OCI-LY7 (cell line): ENCODE measurements around the gene LIMS4. TPM values are rescaled to one million over a fixed set of nuclear protein-coding genes. Genes with fewer than 3 reads are reported as not detected.
"Not testable (repeated sequence)": the region's sequence is repeated elsewhere in the genome, so short reads cannot be mapped to it uniquely, and the experiment has no call there.

ENCODE experiments used
- Bru-seq: library from RNA; stranded (reverse); fragments of 400-500 nt; gene quantifications from one replicate; lab custom pipeline; 2021; lab: Mats Ljungman, UMichigan
- BruChase-seq, 2 experiments: library from RNA; stranded (reverse); fragments of 400-500 nt; gene quantifications; one replicate each; lab custom pipeline; 2021; lab: Mats Ljungman, UMichigan
- BruUV-seq: library from RNA; stranded (reverse); fragments of 400-500 nt; replicated peaks from 2 replicates; lab custom pipeline; 2021; lab: Mats Ljungman, UMichigan
- CTCF ChIA-PET: fragments of 300-600 bp; sonication (Branson Sonifier 250); formaldehyde crosslinking; loops from one replicate; lab custom pipeline; 2022; ENCODE audit warnings: antibody characterized with exemption; ENCODE audit not compliant: unreplicated experiment; lab: Charles Lee
- POLR2A ChIA-PET: fragments of 300-600 bp; sonication (Branson Sonifier 250); formaldehyde crosslinking; loops from one replicate; lab custom pipeline; 2022; ENCODE audit warnings: antibody characterized with exemption; lab: Charles Lee
- DNase-seq: peaks from one replicate; pipeline ENCODE4 v3.0.0-alpha.2; 2015; ENCODE audit warnings: low spot score
- H2AFZ ChIP-seq: fragments of 200-600 bp; sonication (generic), shearing (Covaris generic); 2 replicates; pipeline ENCODE4 v1.6.1; 2014; ENCODE audit warnings: mild to moderate bottlenecking, antibody characterized with exemption, low read length, moderate library complexity
- H3K27ac ChIP-seq: fragments of 200-600 bp; sonication (generic); 2 replicates; pipeline ENCODE4 v1.5.1; 2014; ENCODE audit warnings: mixed run types, low read depth, mild to moderate bottlenecking, moderate library complexity, low read length, inconsistent platforms; ENCODE audit not compliant: poor library complexity, severe bottlenecking
- H3K36me3 ChIP-seq: fragments of 200-600 bp; sonication (generic); 2 replicates; pipeline ENCODE4 v1.6.1; 2014; ENCODE audit warnings: mild to moderate bottlenecking, antibody characterized with exemption, low read length, moderate library complexity, mixed read lengths; ENCODE audit not compliant: insufficient read depth
- H3K4me1 ChIP-seq: fragments of 200-600 bp; sonication (generic); 2 replicates; pipeline ENCODE4 v1.5.1; 2014; ENCODE audit warnings: mild to moderate bottlenecking, low read length; ENCODE audit not compliant: insufficient read depth, poor library complexity, severe bottlenecking
- H3K4me2 ChIP-seq: fragments of 200-600 bp; sonication (generic); 2 replicates; pipeline ENCODE4 v1.6.1; 2014; ENCODE audit warnings: mild to moderate bottlenecking, low read length
- H3K4me3 ChIP-seq: fragments of 200-600 bp; sonication (generic); 2 replicates; pipeline ENCODE4 v1.5.1; 2014; ENCODE audit warnings: mild to moderate bottlenecking, low read depth, low read length; ENCODE audit not compliant: poor library complexity, severe bottlenecking
- H3K79me2 ChIP-seq: fragments of 200-600 bp; sonication (generic); 2 replicates; pipeline ENCODE4 v1.6.1; 2016; ENCODE audit warnings: low read depth, mild to moderate bottlenecking, low read length, moderate library complexity, mixed read lengths; ENCODE audit not compliant: insufficient read depth
- H3K9me2 ChIP-seq: fragments of 200-600 bp; sonication (generic); 2 replicates; pipeline ENCODE4 v1.6.1; 2016; ENCODE audit warnings: mild to moderate bottlenecking, low read length, mixed read lengths; ENCODE audit not compliant: insufficient read depth
- H3K9me3 ChIP-seq: fragments of 200-600 bp; sonication (generic); 2 replicates; pipeline ENCODE4 v1.6.1; 2014; ENCODE audit warnings: mild to moderate bottlenecking, mixed run types, low read length, mixed read lengths
- H4K20me1 ChIP-seq: fragments of 200-600 bp; sonication (generic); 2 replicates; pipeline ENCODE4 v1.6.1; 2014; ENCODE audit warnings: mild to moderate bottlenecking, antibody characterized with exemption, low read length, moderate library complexity, mixed read lengths; ENCODE audit not compliant: insufficient read depth
- intact Hi-C: fragments of 100-400 bp; cut with micrococcal nuclease; formaldehyde crosslinking; loops from one replicate; pipeline ENCODE4 v1.10.0; 2022; ENCODE audit not compliant: unreplicated experiment
- long read RNA-seq: library from polyadenylated mRNA; stranded (forward); transcript quantifications from one replicate; pipeline ENCODE4 v2.0.0, GENCODE V29; 2022
- total RNA-seq, 2 experiments: library from RNA; depleted of rRNA in 1 of 2; stranded (reverse); fragments of >200 nt in 1 of 2; shearing (Covaris generic) in 1 of 2; gene quantifications; 2 replicates each; pipeline ENCODE4 v1.2.3, GENCODE V29; 2014 to 2022

Gene LIMS4, protein sequence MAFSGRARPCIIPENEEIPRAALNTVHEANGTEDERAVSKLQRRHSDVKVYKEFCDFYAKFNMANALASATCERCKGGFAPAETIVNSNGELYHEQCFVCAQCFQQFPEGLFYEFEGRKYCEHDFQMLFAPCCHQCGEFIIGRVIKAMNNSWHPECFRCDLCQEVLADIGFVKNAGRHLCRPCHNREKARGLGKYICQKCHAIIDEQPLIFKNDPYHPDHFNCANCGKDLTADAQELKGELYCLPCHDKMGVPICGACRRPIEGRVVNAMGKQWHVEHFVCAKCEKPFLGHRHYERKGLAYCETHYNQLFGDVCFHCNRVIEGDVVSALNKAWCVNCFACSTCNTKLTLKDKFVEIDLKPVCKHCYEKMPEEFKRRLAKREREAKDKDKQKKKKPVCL
- not detected in 2 replicates for total RNA-seq (2014; rRNA removed; shearing (Covaris generic))
- total RNA-seq (2022): 0.57 and 1.2 TPM in 2 replicates
- Bru-seq, nascent RNA: not detected
- BruChase-seq, experiment 1, labeled RNA remaining after a 6-hour chase: not detected
- not detected for BruChase-seq, experiment 2, labeled RNA remaining after a 2-hour chase
- long read RNA-seq: 0 reads

DNA sequence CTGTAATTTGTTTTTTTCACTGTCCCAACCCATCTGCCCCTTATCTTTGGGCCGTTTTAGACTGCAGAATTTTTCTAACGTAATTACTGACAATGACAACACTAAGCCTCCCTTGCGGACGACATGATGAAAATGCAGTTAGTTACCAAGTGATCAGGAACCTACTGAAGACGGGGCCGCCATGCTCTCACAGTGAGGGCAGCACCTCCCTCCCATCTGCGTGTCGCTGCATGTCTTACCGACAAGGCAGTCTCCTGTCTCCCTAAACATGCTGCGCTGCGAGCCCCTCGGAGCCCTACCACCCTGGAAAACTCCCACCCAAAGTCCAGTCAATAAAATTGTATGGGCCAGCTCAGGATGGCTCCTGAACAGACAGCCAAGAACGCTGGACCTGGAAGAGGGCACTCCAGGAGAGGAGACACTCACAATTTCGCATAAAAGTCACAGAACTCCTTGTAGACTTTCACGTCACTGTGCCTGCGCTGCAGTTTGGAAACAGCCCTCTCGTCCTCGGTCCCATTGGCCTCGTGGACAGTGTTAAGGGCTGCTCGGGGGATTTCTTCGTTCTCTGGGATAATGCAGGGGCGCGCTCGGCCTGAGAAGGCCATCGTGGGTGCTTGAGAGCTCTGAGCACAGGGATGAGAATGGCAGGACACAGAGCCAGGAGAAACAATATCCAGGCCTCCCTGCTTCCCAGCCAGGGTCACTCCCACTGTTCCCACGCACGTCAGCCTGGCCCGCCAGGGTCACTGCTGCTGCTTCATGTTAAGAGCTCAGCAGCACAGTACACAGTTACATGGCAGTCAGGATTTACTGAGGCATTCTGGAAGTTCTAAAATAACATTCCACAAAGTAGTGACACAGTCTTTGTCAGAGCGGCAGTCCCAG is at the start of gene LIMS4:
Gene LIMS4 (minus strand): TSS at position 646 of the 888 bp plus-strand sequence. CDS start 38 bp downstream, at position 608.
- intact Hi-C loops, H3K4me1 ChIP-seq, POLR2A ChIA-PET: not testable (repeated sequence)

DNA sequence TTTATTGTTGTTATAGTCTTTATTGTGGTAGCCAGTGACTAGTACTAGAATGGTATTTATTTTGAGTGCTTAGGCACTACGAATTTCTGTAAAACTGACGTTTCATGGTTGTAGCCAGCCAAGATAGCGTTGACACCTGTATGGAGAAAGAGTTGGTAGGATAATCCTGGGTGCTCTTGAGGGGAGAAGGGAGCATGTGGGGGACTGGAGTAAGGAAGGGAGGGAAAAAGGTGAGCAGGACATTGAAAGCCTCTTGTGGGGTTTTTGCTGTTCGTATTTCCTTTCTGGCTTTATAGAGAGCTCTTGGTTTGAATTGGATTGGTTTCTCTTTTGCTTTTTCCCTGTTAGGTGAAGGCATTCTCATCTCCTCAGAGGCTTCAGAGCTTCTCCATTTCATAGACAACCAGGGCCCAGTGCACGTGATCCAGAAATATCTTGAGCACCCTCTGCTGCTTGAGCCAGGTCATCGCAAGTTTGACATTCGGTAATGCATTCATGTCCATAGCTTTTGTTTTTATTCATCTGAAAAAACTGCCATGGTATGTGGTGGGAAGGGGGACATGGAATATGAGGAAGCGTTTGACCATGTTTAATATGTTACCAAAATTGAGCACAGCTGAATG is 27.2 kb upstream of the LIMS4 start:
- H3K79me2 ChIP-seq, H3K9me3 ChIP-seq, POLR2A ChIA-PET, H3K9me2 ChIP-seq, H2AFZ ChIP-seq, DNase-seq, H3K4me2 ChIP-seq, H3K4me3 ChIP-seq, intact Hi-C loops, BruUV-seq, H3K27ac ChIP-seq, H3K4me1 ChIP-seq, H3K36me3 ChIP-seq, CTCF ChIA-PET, H4K20me1 ChIP-seq: not testable (repeated sequence)

More for the DNA sequence above, at the start of gene LIMS4:
- H4K20me1 ChIP-seq, H3K9me3 ChIP-seq, CTCF ChIA-PET, H3K4me3 ChIP-seq, H3K36me3 ChIP-seq, H3K27ac ChIP-seq, H3K79me2 ChIP-seq, DNase-seq, BruUV-seq, H2AFZ ChIP-seq, H3K9me2 ChIP-seq, H3K4me2 ChIP-seq: not testable (repeated sequence)

DNA sequence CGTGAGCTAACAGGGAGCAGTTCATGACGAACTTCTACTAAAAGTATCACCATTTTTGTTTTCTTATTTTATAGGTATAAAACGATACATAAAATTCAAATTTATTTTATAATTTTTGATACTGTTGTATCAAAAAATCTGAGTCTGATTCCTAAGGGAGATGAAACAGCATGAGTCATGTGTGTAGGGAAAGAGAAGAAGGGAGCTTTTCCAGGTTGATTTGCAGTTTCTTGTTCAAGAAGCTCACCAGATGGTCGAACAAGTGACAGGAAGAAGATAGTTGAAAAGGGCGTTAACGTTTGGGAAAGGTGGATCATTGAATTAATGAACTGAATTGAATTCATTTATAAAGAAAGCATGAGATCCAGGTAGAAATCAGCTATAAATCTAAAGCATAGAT is 23.4 kb upstream of the LIMS4 start:
- DNase-seq, H3K4me3 ChIP-seq, H4K20me1 ChIP-seq, BruUV-seq, CTCF ChIA-PET, H2AFZ ChIP-seq, H3K27ac ChIP-seq, POLR2A ChIA-PET, H3K9me3 ChIP-seq, H3K36me3 ChIP-seq, H3K79me2 ChIP-seq, H3K4me1 ChIP-seq, H3K4me2 ChIP-seq, intact Hi-C loops, H3K9me2 ChIP-seq: not testable (repeated sequence)

DNA sequence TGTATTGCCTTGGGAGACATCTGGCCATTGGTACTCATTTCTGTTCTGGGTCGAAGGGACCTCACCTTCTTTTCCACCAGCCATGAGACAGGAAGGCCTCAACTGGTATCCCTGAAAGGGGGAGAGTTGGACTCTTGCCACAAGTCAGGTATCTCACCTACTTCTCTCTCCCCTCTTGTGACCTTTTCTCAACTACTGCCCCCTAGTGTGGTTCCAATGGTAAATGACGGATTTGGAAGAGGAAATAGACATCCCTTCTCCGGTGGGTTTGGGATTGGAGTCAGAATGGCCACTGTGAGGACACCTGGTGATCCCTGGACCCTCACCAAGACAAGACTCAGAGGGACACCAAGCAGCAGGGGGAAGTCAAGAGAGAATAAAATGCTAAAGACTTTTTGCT is 21.9 kb upstream of the LIMS4 start:
- POLR2A ChIA-PET, H3K27ac ChIP-seq, H4K20me1 ChIP-seq, H3K36me3 ChIP-seq, intact Hi-C loops, BruUV-seq, H3K9me2 ChIP-seq, DNase-seq, H3K79me2 ChIP-seq, CTCF ChIA-PET, H3K9me3 ChIP-seq, H3K4me3 ChIP-seq, H3K4me1 ChIP-seq, H2AFZ ChIP-seq, H3K4me2 ChIP-seq: not testable (repeated sequence)

DNA sequence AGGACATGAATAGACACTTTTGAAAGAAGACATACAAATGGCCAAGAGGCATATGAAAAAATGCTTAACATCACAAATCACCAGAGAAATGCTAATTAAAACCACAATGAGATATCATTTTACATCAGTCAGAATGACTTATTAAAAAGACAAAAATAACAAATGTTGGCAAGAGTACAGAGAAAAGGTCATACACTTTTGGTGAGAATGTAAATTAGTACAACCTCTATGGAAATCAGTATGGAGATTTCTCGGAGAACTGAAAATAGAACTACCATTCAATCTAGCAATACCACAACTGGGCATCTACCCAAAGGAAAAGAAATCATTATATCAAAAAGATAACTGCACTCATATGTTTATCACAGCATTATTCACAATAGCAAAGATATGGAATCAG is 16.4 kb upstream of the LIMS4 start:
- DNase-seq, H3K9me3 ChIP-seq, H3K4me2 ChIP-seq, H3K9me2 ChIP-seq, BruUV-seq, H3K79me2 ChIP-seq, H2AFZ ChIP-seq, H3K4me1 ChIP-seq, H3K27ac ChIP-seq, intact Hi-C loops, H3K4me3 ChIP-seq, CTCF ChIA-PET, H3K36me3 ChIP-seq, POLR2A ChIA-PET, H4K20me1 ChIP-seq: not testable (repeated sequence)

DNA sequence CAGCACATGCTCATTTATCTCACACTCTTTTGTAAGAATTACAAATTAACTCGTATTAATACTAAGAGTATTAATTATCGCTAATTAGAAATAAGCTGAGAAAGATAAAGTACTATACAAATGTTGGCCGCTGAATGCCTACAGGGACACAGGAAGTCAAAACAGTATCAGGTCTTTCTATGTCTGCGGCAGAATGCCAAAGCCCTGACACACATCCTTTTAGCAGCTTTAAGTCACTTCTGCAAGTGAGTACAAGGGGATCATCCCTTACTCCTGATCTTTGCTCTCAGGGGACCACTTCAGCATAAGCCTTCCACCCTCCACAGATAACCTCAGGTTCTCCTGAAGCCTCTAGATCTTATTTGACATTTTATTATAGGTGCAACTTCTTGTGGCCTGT is 10.1 kb upstream of the LIMS4 start:
- H3K36me3 ChIP-seq, H3K27ac ChIP-seq, H3K9me3 ChIP-seq, POLR2A ChIA-PET, H3K4me2 ChIP-seq, H4K20me1 ChIP-seq, BruUV-seq, H3K4me3 ChIP-seq, CTCF ChIA-PET, H2AFZ ChIP-seq, DNase-seq, H3K4me1 ChIP-seq, intact Hi-C loops, H3K9me2 ChIP-seq, H3K79me2 ChIP-seq: not testable (repeated sequence)
